Stimulated activated CD4-positive, alpha-beta T cell treated with anti-CD3 and anti-CD28 coated beads, TNF-alpha, amount 100 ng/mL, for 48 hours (primary cell): Measurements from ENCODE around the gene HEPN1.

Experiments used
- DNase-seq, 3 donors: peaks; one replicate each; pipeline ENCODE4 v3.0.0-alpha.2; 2020; ENCODE audit warnings: low read depth in 3 of 3

HEPN1 gene

DNA sequence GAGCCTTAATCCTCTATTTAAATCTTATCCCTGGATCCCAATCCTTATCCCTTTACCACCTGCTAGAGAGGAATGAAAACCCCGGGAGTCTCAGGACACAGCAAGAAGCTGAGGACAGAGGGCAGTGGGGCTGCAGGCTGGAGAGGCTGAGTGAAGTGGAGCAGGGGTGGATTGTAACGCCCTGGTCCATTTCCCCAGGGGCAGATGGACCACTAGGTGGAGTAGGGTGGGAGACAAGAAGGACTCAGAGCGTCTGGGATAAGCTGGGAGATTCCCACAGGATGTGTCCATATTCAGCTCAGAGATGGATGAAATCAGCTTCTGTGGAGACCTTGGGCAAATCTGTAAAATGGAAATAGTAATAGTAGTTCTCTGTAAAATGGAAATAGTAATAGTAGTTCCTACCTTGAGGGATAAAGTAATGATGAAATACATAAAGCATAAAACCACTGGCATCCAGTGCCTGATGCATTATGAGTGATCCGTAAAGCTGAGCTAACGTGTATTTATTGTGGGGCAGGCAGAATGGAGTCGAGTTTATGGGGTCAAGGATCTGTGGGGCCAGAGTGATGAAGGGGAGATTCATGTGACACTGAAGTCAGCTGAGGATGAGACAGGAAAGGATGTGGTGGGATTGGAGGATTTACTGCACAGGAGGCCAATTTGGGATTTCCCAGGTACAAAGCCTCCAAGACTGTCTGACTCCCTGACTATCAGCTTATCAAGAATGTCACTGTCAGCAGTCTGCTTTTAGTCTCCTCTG lies 19.5 kb upstream of the HEPN1 start:
- DNase-seq = no peak

GRCh38 chr11:124900464-124900863 lies 18.6 kb upstream of the HEPN1 start:
- no peak for DNase-seq

GRCh38 chr11:124902616-124903015 lies 16.4 kb upstream of the HEPN1 start:
- no peak for DNase-seq

DNA sequence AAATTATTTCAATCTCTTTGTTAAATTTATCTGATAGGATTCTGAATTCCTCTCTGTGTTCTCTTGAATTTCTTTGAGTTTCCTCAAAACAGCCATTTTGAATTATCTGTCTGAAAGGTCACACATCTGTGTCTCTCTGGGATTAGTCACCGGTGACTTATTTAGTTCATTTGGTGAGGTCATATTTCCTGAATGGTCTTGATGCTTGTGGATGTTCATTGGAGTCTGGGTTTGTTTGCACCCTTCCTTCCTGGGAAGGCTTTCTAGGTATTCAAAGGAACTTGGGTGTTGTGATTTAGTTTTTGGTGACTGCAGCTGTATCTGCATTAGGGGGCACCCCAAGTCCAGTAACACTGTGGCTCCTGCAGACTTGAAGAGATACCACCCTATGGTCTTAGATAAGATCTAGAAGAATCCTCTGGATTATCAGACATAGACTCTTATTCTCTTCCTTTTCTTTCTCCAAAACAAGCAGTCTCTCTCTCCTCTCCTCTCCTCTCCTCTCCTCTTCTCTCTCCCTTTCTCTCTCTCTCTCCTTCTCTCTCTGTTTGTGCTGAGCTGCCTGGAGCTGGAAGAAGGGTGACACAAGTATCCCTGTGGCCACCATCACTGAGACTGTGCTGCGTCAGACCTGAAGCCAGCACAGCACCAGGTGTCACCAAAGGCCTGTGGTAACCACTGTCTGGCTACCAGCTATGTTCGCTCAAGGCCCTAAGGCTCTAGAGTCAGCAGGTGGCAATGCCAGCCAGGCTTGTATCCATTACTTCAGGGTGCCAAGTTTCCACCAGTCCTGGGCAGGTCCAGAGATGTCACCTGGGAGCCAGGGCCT lies 3.3 kb upstream of the HEPN1 start:
- DNase-seq = no peak

DNA sequence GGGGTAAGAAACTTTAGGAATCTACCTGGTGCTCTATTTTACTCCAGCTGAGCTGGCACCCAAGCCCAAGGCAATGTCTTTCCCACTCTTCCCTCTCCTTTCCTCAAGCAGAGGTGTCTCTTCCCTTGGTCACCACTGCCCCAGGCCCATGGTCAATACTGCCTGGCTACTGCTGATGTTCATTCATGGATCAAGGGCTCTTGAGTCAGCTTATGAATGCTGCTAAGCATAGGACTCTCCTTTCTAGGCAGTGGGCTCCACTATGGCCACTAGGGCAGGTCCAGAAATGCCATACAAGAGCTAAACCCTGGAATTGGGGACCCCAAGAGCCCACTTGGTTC lies 2.7 kb upstream of the HEPN1 start:
- no peak for DNase-seq

GRCh38 chr11:124917115-124917637 lies 1.9 kb upstream of the HEPN1 start:
- no peak for DNase-seq

GRCh38 chr11:124919898-124920297 lies 848 bp downstream of the HEPN1 start:
- no peak for DNase-seq

- DNase-seq = no peak
These were observed 1.3 kb downstream of the HEPN1 start for GRCh38 chr11:124920356-124920755.

- DNase-seq = peak; percentile 41 to 65 (median 43)
These were observed 2.0 kb downstream of the HEPN1 start for GRCh38 chr11:124920870-124921609.

GRCh38 chr11:124922831-124923230 lies 3.8 kb downstream of the HEPN1 start:
- DNase-seq = no peak

DNA sequence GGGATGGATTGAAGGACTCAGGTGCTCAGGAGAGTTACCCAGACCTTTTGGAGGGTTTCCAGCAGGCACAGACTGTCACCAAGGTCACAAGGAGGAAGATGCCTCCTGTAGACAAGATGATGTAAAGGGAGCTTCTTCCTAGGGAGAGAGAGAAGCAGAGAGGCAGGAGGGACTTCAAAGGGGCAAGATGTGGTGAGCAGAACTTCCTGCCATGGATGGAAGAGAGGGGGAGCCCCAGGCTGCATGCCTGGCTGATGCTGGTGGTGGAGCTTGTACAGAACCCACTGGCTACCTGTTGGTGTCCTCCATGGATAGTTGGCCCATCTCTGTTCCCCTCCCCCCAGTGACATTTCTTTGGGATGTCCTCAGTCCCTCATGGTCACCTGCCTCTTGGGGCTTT lies 4.2 kb downstream of the HEPN1 start:
- no peak for DNase-seq

DNA sequence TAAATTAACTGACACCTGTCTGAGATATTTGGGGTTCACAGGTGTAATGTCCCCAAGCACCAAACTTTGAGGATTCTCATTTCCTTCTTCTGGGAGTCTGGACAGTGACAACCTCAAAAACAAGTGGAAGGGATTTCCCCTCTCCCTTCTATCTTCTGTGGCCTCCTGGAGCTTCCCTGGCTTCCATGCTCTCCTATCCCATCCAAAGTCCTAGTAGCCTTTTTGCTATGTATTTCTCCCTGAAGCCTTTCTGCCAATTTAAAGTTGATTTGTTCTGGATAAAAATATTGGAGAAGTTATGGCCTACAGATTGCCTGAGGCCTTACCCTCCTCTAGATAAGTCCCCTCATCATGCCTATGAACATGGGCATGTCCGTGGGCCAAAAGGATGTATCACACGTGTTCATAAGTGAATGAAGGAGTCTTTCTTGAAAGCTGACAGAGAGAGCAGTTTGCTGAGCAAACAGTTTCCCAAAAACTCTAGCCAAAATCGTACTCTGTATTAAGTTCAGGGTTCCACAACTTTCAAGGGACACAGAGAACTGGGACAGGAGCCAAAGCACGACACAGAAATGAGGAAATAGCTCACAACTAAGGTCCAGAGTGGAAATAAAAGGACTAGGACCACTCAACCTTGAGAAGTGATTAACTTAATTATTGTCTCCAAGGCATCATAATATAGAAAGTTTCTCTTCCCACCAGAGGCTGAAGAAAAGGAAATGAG lies 10.1 kb downstream of the HEPN1 start:
- no peak for DNase-seq

- no peak for DNase-seq
These were observed 11.7 kb downstream of the HEPN1 start for GRCh38 chr11:124930799-124931198.

- DNase-seq = no peak
These were observed 16.0 kb downstream of the HEPN1 start for GRCh38 chr11:124934862-124935547.

- no peak for DNase-seq
These were observed 16.8 kb downstream of the HEPN1 start, which contains the start of gene HEPACAM for GRCh38 chr11:124935548-124936514. HEPACAM (minus strand) TSS chr11:124936047; CDS start chr11:124936006, 41 bp downstream.

- no peak for DNase-seq
These were observed 18.4 kb downstream of the HEPN1 start for GRCh38 chr11:124937336-124937935.

DNA sequence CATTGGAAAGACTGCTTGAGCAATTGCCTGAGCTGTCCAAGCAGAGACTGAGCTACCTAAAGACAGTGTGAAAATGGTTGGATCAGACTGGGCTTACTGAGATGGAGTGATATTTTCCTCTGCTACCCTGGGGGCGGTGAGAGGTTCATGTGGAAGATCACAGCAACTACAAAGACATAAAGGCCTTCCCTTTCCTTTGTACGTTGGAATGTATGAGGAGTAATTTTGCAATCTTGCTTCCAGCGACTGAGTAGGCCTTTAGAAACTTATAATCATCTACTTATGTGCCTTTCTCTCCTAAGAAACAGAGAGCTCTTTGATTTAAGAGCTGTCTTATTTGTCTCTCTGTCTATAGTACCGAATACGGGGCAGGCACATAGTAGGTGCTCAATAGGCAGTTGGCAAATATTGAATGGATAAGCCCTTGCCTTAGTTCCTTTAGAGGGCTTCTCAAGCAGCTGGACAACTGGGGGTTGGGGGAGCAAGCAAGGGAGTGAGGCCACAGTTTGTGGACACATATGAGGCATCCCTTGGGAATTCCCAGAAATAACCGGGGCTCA lies 19.2 kb downstream of the HEPN1 start:
- DNase-seq = no peak

DNA sequence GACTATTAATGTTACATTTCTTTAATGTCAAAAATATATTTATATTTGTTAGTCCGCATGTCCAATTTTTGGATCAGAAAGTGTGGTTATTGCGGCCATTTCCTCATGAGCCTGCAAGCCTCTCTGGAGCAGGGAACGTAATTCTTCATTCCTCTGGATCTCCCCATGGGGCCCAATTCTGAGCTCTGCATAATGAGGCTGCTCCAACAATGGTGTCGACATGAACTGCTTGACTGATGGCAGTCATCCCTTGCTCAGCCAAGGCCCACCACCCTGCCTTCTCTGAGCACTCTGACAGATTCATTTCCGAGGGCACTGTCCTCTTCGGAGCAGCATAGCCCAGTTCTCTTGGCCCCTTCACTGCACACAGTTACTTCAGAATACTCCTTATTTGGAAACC lies 19.9 kb downstream of the HEPN1 start:
- no peak for DNase-seq

DNA sequence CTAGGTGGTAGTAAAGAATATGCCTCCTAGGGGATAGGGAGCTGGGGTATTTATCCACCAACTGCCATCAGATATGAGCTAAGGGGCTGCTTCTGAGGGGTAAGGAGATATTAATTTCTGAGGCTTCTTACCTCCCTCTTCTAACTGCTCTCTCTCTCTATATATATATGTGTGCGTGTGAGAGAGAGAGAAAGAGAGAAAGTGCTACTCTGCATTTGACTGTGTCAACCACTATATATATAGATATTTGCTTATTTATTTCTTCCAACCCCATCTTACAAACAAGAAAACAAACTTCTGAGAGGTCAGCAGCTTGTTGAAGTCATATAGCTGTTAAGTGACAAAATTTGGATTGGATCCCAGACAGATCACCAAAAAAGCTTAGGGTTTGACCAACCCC lies 22.7 kb downstream of the HEPN1 start:
- DNase-seq = no peak
